GM12892 (cell line): ENCODE measurements around the gene SCCPDH.

Experiments
- DNase-seq: peaks from one replicate; pipeline ENCODE4 v3.0.0; 2011; ENCODE audit not compliant: insufficient read length
- FAIRE-seq: peaks from 2 replicates; lab custom pipeline; 2011; peaks lifted over from hg19 to GRCh38; lab: Jason Lieb, UNC
- POLR2A ChIP-seq: IDR thresholded peaks from 2 replicates; pipeline ENCODE4 v1.6.1; 2011; ENCODE audit warnings: low read depth, low read length, control low read depth
- POLR2AphosphoS5 ChIP-seq: IDR thresholded peaks from 2 replicates; pipeline ENCODE4 v1.6.1; 2011; ENCODE audit warnings: low read depth, low read length, control low read depth
- TAF1 ChIP-seq: IDR thresholded peaks from 2 replicates; pipeline ENCODE4 v1.6.1; 2011; ENCODE audit warnings: low read depth, mild to moderate bottlenecking, control low read depth, low read length, borderline replicate concordance

Gene SCCPDH

DNA sequence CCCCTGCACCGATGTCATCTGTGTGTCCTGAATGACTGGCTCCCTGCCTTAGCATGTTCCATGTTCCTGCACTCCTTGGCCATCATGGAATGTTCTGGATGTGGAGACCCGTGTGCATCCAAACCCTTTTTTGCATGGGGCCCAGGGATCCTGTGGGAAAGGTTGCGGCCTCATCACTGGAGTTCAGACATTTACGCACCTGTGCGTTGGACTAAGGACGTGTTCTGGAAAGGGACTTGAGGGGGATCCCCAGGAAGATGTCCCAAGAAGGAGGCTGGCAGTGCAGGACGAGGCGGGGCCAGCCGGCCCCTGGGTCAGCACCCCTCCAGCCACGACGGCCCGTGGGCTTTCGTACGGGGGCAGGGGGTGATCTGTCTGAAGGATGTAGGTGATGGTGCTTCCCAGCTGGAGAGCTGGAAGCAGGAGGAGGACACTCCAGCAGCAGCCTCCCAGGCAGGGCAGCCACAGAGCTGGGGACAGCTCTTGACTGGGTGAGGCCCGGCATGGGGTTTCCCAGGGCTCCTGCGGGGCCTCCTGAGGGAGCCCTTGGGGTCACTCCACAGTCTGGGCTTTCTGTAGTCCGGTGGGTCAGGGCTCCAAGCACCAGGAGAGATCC, 67.2 kb downstream of the SCCPDH start:
- FAIRE-seq (no peak), DNase-seq (no peak)
- TF ChIP-seq TAF1 (no peak), POLR2AphosphoS5 (no peak), POLR2A (no peak)

DNA sequence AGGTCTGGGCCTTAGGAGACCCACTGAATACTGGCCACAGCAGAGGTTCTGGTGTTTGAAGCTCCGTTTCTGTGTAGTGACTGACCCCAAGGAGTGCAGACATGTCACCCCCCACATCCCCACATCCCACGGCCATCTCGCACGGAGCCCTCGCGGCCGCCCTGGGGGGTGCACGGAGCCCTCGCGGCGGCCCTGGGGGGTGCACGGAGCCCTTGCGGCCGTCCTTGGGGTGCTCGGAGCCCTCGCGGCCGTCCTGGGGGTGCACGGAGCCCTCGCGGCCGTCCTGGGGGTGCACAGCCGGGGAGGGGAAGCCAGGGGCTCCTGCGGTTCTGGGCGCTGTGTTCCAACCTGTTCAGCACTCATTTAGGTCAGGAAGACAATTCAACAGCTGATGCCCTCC, 68.4 kb downstream of the SCCPDH start:
- TF ChIP-seq POLR2A (no peak), POLR2AphosphoS5 (no peak), TAF1 (no peak)
- DNase-seq (no peak), FAIRE-seq (no peak)

DNA sequence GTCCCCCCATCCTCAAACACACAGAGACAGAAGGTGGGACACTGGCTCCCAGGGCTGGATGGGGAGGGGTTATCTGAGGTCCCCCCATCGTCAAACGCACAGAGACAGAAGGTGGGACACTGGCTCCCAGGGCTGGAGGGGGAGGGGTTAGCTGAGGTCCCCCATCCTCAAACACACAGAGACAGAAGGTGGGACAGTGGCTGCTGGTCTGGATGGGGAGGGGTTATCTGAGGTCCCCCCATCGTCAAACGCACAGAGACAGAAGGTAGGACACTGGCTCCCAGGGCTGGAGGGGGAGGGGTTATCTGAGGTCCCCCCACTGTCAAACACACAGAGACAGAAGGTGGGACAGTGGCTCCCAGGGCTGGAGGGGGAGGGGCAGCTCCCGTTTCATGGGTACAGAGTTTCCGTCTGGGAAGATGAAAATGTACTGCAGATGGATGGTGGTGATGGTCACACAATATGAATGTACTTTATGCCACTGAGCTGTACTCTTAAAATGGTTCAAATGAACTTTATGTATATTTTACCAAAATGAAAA, 69.2 kb downstream of the SCCPDH start:
- DNase-seq = no peak
- TF ChIP-seq TAF1 (no peak), POLR2AphosphoS5 (no peak), POLR2A (no peak)
- no peak for FAIRE-seq

DNA sequence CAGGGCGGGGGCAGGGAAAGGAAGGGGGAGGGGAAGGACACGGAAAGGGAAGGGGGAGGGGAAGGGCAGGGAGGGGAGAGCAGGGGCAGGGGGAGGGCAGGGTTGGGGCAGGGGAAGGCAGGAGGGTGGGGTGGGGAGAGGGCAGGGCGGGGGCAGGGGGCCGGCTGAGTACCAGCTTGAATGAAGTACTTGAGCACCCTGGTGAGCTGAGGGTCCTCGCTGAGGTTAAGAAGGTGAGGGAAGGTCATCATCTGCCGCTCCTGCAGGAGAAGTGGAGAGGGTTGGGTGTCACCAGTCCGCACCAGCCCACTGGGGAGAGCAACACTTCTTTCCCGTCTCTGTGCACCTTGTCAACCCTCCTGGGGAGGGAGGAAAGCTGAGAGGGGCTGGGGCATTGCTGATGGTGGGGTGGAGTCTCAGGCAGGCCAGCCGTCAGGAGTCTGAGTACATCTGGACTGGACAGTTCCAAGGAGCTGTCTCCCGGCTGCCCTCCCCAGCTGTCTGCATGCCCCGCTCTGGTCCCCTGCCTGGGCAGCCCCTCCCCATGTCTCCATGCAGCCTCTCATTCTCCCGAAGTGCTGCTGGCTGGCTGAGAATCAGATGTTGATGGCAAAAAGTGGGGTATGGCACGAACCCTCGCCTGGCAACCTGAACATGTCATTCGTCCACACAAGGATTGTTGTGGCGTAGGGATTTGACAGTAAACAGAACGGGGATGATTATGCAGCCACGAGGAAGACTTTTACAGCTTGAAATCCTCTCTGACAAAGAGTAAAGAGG, 70.0 kb downstream of the SCCPDH start:
- FAIRE-seq (no peak), DNase-seq (no peak)
- TF ChIP-seq POLR2A (no peak), TAF1 (no peak), POLR2AphosphoS5 (no peak)

DNA sequence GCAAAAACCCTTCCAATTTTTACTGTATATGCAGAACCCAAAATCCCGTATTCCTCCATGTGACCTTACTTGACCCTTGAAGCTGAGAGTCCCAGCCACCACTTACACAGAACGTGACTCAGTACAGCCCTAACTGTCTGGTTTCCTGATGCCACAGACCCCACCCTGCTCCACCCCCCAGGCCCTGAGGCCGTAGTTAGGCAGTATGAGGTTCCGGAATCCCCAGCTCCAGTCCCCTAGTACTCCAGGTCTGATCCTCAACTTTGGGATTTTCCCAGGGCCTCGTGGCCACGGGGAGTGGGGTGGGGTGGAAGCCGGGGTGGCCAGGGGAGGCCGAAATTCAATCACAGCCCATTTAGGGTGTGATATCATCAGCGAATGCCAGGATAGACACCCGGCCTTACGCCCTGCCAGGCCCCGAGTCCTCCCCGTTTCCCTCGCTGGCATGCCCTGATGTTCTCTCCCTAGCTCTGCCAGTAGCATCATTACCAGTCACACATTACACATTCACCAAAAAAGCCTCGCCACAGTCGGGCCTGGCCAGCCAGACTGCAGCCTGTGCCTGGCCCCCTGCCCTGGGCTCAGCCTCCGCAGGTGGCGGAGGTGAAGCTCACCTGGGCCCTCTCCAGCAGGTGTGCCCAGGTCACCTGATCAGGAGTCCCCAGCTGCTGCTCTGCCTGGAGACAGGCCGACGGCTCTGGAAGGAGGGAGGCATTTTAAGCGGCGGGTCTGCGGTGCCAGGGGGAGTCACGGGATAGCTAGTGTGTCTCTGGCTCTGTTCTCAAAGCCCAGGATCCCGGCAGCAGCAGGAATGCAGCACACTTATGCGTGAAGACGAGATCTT, 70.8 kb downstream of the SCCPDH start:
- TF ChIP-seq TAF1 = no peak
- TF ChIP-seq POLR2A = no peak
- TF ChIP-seq POLR2AphosphoS5 = no peak
- no peak for FAIRE-seq
- DNase-seq = no peak

DNA sequence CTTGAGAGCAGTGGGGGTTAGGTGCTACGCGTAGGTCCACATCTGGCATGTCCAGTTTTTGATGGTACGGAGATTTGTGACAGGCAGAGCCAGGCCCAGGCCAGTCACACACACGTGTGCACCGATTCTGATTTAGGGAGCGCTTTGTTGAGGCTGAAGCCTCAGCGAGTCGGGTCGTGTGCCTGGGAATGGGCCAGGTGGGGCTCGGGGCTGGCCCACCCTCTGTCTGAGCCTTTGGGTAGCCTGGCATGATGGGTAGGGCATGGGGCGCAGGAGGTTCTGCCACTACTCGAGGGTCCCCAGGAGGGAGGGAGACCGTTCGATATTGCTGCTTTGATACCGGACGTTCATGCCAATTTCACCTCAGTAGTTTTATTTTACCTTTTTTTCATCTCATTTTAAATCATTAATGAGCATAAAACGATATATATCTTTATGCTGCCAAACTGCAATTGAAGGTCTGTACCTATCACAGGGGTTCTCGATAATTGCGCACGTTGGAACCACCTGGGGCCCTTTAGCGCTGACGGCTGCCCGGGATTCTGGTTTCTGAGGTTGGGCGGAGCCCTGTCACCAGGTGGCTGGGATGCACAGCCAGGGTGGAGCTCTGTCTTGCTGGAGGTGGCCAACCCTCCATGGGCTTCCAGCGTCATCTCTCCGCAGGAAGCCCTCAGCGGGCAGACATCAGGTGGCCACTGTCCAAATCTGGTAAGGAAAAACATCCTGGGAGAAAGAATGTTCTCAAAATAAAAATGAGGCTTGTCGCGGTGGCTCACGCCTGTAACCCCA, 71.9 kb downstream of the SCCPDH start:
- DNase-seq (no peak), FAIRE-seq (no peak)
- TF ChIP-seq POLR2A = no peak
- no peak for TF ChIP-seq TAF1
- TF ChIP-seq POLR2AphosphoS5 = no peak

DNA sequence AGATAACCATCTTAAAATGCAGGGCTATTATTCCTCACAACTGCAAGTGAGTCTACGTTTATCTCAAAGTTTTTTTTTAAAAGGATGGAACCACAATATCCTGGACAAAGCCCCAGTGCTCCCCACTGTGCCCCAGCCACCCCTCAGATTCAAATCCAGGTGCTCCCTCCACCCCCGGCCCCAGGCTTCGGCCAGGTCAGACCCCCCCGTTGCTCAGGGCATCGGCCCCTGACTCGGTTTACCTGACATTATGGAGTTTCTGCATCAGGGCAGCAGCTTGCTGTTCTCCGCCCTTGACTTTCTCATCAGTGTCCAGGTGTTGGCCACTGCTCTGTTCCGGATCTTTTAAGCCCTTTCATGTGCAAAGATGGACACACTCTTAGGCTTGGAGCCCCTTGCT, 72.9 kb downstream of the SCCPDH start:
- TF ChIP-seq TAF1 = no peak
- TF ChIP-seq POLR2AphosphoS5 = no peak
- TF ChIP-seq POLR2A = no peak
- DNase-seq (no peak), FAIRE-seq (no peak)

DNA sequence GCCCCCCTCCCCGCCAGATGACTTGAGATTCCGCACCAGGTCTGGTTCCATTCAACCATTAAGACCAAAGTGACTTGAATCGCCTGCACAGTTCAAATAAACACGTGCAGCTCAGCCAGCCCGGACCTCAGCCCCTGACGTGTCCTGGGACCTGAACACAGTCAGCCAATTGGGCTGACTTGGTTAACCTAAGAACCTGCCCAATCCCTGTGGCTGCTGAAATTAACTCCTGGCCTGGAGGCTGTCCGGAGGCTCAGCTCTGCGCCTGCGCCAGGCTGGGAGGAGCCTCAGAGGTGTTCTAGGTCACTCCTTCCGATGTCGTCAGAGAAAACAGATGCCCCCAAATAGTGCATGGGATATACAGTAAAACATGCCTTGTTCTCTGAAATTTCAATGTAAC, 73.4 kb downstream of the SCCPDH start:
- FAIRE-seq (no peak), DNase-seq (no peak)
- TF ChIP-seq POLR2AphosphoS5 = no peak
- TF ChIP-seq TAF1 = no peak
- TF ChIP-seq POLR2A = no peak

DNA sequence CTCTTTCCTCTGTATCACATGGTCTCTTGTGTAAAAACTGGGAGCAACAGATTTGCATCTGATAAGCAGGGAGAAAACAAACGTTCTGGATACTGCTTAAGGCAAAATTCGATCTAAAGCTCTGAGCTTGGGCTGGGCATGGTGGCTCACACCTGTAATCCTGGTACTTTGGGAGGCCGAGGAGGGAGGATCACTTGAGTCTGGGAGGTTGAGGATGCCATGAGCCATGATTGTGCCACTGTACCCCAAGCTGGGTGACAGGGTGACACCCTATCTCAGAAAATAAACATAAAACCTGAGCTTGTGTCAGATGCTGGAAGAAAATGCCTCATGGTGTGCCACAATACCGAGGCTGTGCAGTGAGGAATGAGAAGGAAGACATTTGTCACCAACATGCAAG, 73.9 kb downstream of the SCCPDH start:
- TF ChIP-seq POLR2A (no peak), TAF1 (no peak), POLR2AphosphoS5 (no peak)
- FAIRE-seq (no peak), DNase-seq (no peak)
